ENCODE measurements around the gene VWC2. TPM values are rescaled to one million over a fixed set of nuclear protein-coding genes. Genes with fewer than 3 reads are reported as not detected.

VWC2 gene
- total and polyA plus RNA-seq, 2 of the 13 experiments (the other 11 are each of a cell fraction or from before 2014, with no cell fraction given) = not detected

DNA sequence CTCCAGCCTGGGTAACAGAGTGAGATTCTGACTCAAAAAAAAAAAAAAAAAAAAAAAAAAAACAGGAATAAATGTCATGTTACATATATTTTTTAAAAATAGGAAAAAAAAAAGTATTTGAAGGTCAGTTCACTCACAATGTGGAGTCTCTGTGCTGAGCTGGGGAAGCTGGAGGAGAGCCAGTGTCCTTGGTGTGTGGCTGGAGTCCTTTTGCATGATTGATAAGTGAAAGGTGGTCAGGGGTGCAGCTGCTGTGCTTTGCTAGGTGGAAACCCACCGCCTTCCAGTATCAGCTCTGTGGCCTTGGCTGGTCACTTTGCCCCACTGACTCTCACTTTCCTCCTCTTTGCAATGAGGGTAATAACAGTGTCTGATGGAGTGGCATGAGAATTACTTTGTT lies 101.9 kb downstream of the VWC2 start:
- CTCF ChIA-PET (ENCODE audit: low intra/inter-chr PET ratio, low total read pairs) = no interaction called here
- no peak for FAIRE-seq

More for the DNA sequence above, 101.9 kb downstream of the VWC2 start:
- TF ChIP-seq ZSCAN22 (CRISPR knock-in tag; IDR thresholded peaks at IDR 0.05) = no peak
- TF ChIP-seq, protein P1, sequence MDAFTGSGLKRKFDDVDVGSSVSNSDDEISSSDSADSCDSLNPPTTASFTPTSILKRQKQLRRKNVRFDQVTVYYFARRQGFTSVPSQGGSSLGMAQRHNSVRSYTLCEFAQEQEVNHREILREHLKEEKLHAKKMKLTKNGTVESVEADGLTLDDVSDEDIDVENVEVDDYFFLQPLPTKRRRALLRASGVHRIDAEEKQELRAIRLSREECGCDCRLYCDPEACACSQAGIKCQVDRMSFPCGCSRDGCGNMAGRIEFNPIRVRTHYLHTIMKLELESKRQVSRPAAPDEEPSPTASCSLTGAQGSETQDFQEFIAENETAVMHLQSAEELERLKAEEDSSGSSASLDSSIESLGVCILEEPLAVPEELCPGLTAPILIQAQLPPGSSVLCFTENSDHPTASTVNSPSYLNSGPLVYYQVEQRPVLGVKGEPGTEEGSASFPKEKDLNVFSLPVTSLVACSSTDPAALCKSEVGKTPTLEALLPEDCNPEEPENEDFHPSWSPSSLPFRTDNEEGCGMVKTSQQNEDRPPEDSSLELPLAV (CRISPR knock-in tag; conservative IDR thresholded peaks at IDR 0.05; ENCODE audit: low read depth) = no peak
- TF ChIP-seq SRSF1 (optimal IDR thresholded peaks at IDR 0.05; ENCODE audit: low read depth, low read length) = no peak
- no peak for TF ChIP-seq ZNF891 (CRISPR knock-in tag; IDR thresholded peaks at IDR 0.05)
- TF ChIP-seq TAF15 (IDR thresholded peaks at IDR 0.05; ENCODE audit: low read depth, low read length, poor library complexity, severe bottlenecking) = no peak
- TF ChIP-seq ZNF839 (CRISPR knock-in tag; IDR thresholded peaks at IDR 0.05; ENCODE audit: borderline replicate concordance) = no peak
- no peak for TF ChIP-seq ZNF660 (CRISPR knock-in tag; IDR thresholded peaks at IDR 0.05; ENCODE audit: borderline replicate concordance, low read depth)
- TF ChIP-seq SP1 (IDR thresholded peaks at IDR 0.05) = no peak
- TF ChIP-seq SP1 (CRISPR knock-in tag; IDR thresholded peaks at IDR 0.05) = no peak
- TF ChIP-seq ZKSCAN5 (CRISPR knock-in tag; IDR thresholded peaks at IDR 0.05) = no peak
- no peak for TF ChIP-seq ZMAT3 (CRISPR knock-in tag; conservative IDR thresholded peaks at IDR 0.05)
- TF ChIP-seq HNRNPUL1 (IDR thresholded peaks at IDR 0.05; ENCODE audit: low read depth, low read length) = no peak
- no peak for TF ChIP-seq HMGXB4 (CRISPR knock-in tag; IDR thresholded peaks at IDR 0.05; ENCODE audit: borderline replicate concordance in 1 of 2, low read depth in 1 of 2)
- no peak for TF ChIP-seq HDAC1 (CRISPR knock-in tag; IDR thresholded peaks at IDR 0.05)
- no peak for TF ChIP-seq ZNF136 (CRISPR knock-in tag; IDR thresholded peaks at IDR 0.05; ENCODE audit: low read depth)
- BruUV-seq (replicated peaks) = no TSS peak
- ATAC-seq (no peak), DNase-seq (ENCODE audit: low spot score) (no peak)
- Histone ChIP-seq H3K36me3 (replicated peaks in 1 of 2; ENCODE audit: control insufficient read depth in 1 of 2, insufficient read depth in 2 of 2, low read length in 2 of 2) (no peaks in the 10 kb centered on the region), H4K20me1 (ENCODE audit: insufficient read depth, low read length) (no peaks in the 10 kb centered on the region), H3K79me2 (ENCODE audit: insufficient read depth, low read length) (no peaks in the 10 kb centered on the region), H3K9ac (ENCODE audit: insufficient read depth, low read depth, low read length) (no peak overlapping the region), H3K9me3 (ENCODE audit: low read length) (no peaks in the 10 kb centered on the region), H3K27me3 (ENCODE audit: control insufficient read depth in 1 of 2, insufficient read depth in 2 of 2, low read length in 2 of 2) (no peaks in the 10 kb centered on the region), H3K4me2 (ENCODE audit: low read depth, low read length) (no peak overlapping the region), H3K4me3 (replicated peaks in 1 of 3; ENCODE audit: insufficient read depth in 1 of 3, low read depth in 2 of 3, low read length in 3 of 3) (no peak overlapping the region), H3K27ac (ENCODE audit: extremely low read length, insufficient read depth, low read length) (no peak overlapping the region), H2AFZ (ENCODE audit: low read length) (no peak overlapping the region), H3K4me1 (ENCODE audit: insufficient read depth, low read length) (no peaks in the 10 kb centered on the region)
- 0% methylated on average over 1 of the region's 1 CpG for WGBS (ENCODE audit: low lambda C conversion rate)
- in situ Hi-C loops (cut with HindIII; ENCODE audit: extremely low pct_ligation_motif_present, low pct_unique_long_range_greater_than_20kb) (no loop called here), intact Hi-C loops (cut with micrococcal nuclease; ENCODE audit: unreplicated experiment) (no loop called here)
- POLR2A ChIA-PET = no interaction called here

Data from HepG2 (cell line).